ENCODE results near the gene BBS2.

The BBS2 gene

GRCh38 chr16:56519459-56520250 lies at the start of gene BBS2:
Gene BBS2, minus strand, starts transcription at chr16:56520024. Its CDS starts 162 bp downstream, at chr16:56519862.
- Histone ChIP-seq H3K27me3 (ENCODE audit: control insufficient read depth, insufficient read depth, low read length) (no peaks in the 10 kb centered on the region), H3K27ac (ENCODE audit: low read depth, low read length) (peak within 1 kb of the TSS; percentile 89), H3K9me3 (ENCODE audit: control insufficient read depth, insufficient read depth, low read length) (no peaks in the 10 kb centered on the region)

GRCh38 chr16:56564793-56565477 lies 45.1 kb upstream of the BBS2 start, which contains the start of gene MT4:
Gene MT4, plus strand, starts transcription at chr16:56565073. Its CDS starts 56 bp downstream, at chr16:56565129.
- no peak within 1 kb of the TSS for H3K4me3 ChIP-seq (ENCODE audit: low read depth, low read length)
- H3K9ac ChIP-seq (ENCODE audit: low read depth, low read length): no peak within 1 kb of the TSS
- H3K27me3 ChIP-seq (ENCODE audit: control insufficient read depth, insufficient read depth, low read length): 0 out of 2 replicates have a peak, but pooled peaks cover 2% of the 10 kb centered on the region
- H3K36me3 ChIP-seq (ENCODE audit: control insufficient read depth, insufficient read depth, low read length): no peaks in the 10 kb centered on the region
- no peaks in the 10 kb centered on the region for H3K9me3 ChIP-seq (ENCODE audit: control insufficient read depth, insufficient read depth, low read length)
- H3K4me1 ChIP-seq (ENCODE audit: control insufficient read depth, insufficient read depth, low read length): no peaks in the 10 kb centered on the region
- no peak within 1 kb of the TSS for H3K27ac ChIP-seq (ENCODE audit: low read depth, low read length)

More at GRCh38 chr16:56519459-56520250, at the start of gene BBS2:
- Histone ChIP-seq H3K4me1 (ENCODE audit: control insufficient read depth, insufficient read depth, low read length) (peaks cover 4% of the 10 kb centered on the region; the same call in 1 of the 2 replicates), H3K4me3 (ENCODE audit: low read depth, low read length) (peak within 1 kb of the TSS; percentile 97), H3K36me3 (ENCODE audit: control insufficient read depth, insufficient read depth, low read length) (no peaks in the 10 kb centered on the region), H3K9ac (ENCODE audit: low read depth, low read length) (peak within 1 kb of the TSS; percentile 71)

DNA sequence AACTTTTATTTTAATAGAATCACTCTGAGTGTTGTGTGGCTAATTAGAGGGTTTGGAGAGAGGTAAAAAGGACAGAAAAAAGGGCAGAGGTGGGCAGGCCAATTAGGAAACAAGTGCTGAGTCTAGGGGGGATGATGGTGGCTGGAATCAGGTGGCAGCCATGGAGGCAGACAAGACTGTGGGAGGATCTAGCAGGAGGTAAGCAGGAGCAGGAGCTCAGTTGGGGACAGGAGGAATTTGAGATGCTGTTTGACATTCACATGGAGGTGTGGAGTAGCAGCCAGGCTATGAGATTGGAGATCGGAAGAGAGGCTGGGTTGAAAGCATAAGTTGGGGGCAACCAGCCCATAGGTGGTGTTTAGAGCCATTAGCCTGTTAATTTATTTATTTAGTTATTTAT lies 41.3 kb upstream of the BBS2 start:
- Histone ChIP-seq H3K27me3 (ENCODE audit: control insufficient read depth, insufficient read depth, low read length) (no peaks in the 10 kb centered on the region), H3K9me3 (ENCODE audit: control insufficient read depth, insufficient read depth, low read length) (no peaks in the 10 kb centered on the region), H3K4me3 (ENCODE audit: low read depth, low read length) (no peak overlapping the region), H3K4me1 (ENCODE audit: control insufficient read depth, insufficient read depth, low read length) (no peaks in the 10 kb centered on the region), H3K27ac (ENCODE audit: low read depth, low read length) (no peak overlapping the region), H3K9ac (ENCODE audit: low read depth, low read length) (no peak overlapping the region), H3K36me3 (ENCODE audit: control insufficient read depth, insufficient read depth, low read length) (no peaks in the 10 kb centered on the region)

DNA sequence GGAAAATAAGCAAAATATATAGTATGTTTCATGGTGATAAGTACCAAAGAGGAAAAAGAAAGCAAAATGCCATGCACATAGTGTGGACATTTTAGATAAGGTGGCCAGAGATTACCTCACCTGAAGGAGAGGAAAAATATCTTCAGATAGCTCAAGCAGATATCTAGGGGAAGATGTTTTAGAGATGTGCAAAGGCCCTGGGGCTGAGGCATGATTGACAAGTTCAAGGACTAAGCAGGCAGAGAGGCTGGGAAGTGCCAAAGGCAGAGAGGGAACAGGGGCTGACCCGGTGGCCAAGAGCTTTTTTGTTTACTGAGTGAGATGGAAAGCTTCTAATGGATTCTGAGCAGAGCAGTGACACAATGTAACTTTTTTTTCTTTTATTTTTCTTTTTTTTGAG lies 40.6 kb upstream of the BBS2 start:
- Histone ChIP-seq H3K27ac (ENCODE audit: low read depth, low read length) (no peak overlapping the region), H3K4me1 (ENCODE audit: control insufficient read depth, insufficient read depth, low read length) (no peaks in the 10 kb centered on the region), H3K9ac (ENCODE audit: low read depth, low read length) (no peak overlapping the region), H3K27me3 (ENCODE audit: control insufficient read depth, insufficient read depth, low read length) (no peaks in the 10 kb centered on the region), H3K36me3 (ENCODE audit: control insufficient read depth, insufficient read depth, low read length) (no peaks in the 10 kb centered on the region), H3K9me3 (ENCODE audit: control insufficient read depth, insufficient read depth, low read length) (no peaks in the 10 kb centered on the region), H3K4me3 (ENCODE audit: low read depth, low read length) (no peak overlapping the region)

DNA sequence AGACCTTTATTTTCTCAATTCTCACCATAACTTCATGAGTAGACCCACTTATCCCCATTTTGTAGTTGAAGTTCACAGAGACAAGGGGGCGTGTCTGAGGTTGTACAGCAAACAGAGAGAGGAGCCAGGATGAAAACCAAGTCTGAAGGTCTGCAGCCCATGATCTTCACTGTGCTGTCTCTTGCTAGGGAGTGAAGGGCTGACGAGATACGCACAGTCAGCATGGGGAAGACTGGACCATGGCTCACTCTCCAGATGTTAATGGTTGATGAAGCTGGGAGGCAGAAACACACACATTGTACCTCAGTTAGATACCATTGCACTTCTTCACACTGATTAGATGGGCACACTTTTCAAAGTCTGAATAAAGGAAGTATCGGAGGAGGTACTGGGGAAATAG lies 39.3 kb upstream of the BBS2 start:
- Histone ChIP-seq H3K27ac (ENCODE audit: low read depth, low read length) (no peak overlapping the region), H3K27me3 (ENCODE audit: control insufficient read depth, insufficient read depth, low read length) (no peaks in the 10 kb centered on the region), H3K4me1 (ENCODE audit: control insufficient read depth, insufficient read depth, low read length) (no peaks in the 10 kb centered on the region), H3K4me3 (ENCODE audit: low read depth, low read length) (no peak overlapping the region), H3K9me3 (ENCODE audit: control insufficient read depth, insufficient read depth, low read length) (no peaks in the 10 kb centered on the region), H3K36me3 (ENCODE audit: control insufficient read depth, insufficient read depth, low read length) (no peaks in the 10 kb centered on the region), H3K9ac (ENCODE audit: low read depth, low read length) (no peak overlapping the region)

DNA sequence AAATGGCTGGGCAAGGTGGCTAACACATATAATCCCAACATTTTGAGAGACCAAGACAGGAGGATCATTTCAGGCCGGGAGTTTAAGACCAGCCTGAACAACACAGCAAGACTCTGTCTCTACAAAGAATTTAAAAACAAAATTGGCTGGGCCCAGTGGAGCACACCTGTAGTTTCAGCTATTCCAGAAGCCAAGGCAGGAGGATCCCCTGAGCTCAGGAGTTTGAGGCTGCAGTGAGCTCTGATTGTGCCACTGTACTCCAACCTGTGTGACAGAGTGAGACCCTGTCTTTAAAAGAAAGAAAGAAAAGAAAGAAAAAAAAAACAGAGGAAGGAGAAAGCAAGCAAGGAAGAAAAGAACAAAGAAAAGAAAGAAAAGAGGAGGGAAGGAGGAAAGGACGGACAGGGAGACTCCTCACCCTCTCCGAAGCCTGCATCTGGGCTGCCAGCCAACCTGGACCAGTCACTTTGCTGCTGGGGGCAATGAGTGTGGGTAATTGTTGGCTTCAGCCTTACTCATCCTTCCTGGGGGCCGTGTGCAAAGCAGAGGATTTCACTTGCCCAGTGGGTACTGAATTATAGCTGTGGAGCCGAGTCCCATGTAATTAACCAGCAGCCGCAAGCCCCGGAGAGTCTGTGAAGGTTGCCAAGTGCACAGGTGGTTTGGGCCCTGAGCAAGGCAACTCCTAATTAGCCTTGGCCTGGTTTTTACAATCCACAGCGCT lies 38.4 kb upstream of the BBS2 start:
- no peaks in the 10 kb centered on the region for H3K4me1 ChIP-seq (ENCODE audit: control insufficient read depth, insufficient read depth, low read length)
- H3K9me3 ChIP-seq (ENCODE audit: control insufficient read depth, insufficient read depth, low read length): no peaks in the 10 kb centered on the region
- H3K36me3 ChIP-seq (ENCODE audit: control insufficient read depth, insufficient read depth, low read length): no peaks in the 10 kb centered on the region
- no peak overlapping the region for H3K27ac ChIP-seq (ENCODE audit: low read depth, low read length)
- H3K9ac ChIP-seq (ENCODE audit: low read depth, low read length): no peak overlapping the region
- no peak overlapping the region for H3K4me3 ChIP-seq (ENCODE audit: low read depth, low read length)
- no peaks in the 10 kb centered on the region for H3K27me3 ChIP-seq (ENCODE audit: control insufficient read depth, insufficient read depth, low read length)

DNA sequence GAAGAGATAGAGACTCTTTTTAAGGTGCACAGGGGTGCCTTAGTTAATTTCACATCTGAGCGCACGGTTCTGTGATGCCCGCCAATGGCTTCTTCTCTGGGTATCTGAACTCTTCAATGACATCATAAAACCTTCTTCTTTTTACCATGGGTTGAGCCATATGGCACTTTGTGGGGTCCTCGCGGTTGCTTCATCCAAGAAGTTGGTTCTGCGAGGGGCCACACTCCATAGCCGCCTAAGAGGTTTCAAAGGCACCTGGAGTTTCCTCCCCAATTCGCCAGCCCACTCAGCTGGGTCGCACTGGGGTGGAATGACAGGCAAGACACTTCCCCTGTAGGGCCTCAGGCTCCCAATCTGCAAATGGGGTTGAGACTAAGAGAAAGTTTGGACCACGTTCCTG lies 34.6 kb upstream of the BBS2 start:
- no peak overlapping the region for H3K9ac ChIP-seq (ENCODE audit: low read depth, low read length)
- no peak overlapping the region for H3K4me3 ChIP-seq (ENCODE audit: low read depth, low read length)

GRCh38 chr16:56551796-56552738 lies 32.2 kb upstream of the BBS2 start:
- no peak overlapping the region for H3K9ac ChIP-seq (ENCODE audit: low read depth, low read length)
- no peak overlapping the region for H3K27ac ChIP-seq (ENCODE audit: low read depth, low read length)
- H3K4me1 ChIP-seq (ENCODE audit: control insufficient read depth, insufficient read depth, low read length): peaks cover 17% of the 10 kb centered on the region
- H3K4me3 ChIP-seq (ENCODE audit: low read depth, low read length): no peak overlapping the region
- H3K36me3 ChIP-seq (ENCODE audit: control insufficient read depth, insufficient read depth, low read length): no peaks in the 10 kb centered on the region
- H3K9me3 ChIP-seq (ENCODE audit: control insufficient read depth, insufficient read depth, low read length): no peaks in the 10 kb centered on the region
- no peaks in the 10 kb centered on the region for H3K27me3 ChIP-seq (ENCODE audit: control insufficient read depth, insufficient read depth, low read length)

More for the DNA sequence above, 34.6 kb upstream of the BBS2 start:
- Histone ChIP-seq H3K9me3 (ENCODE audit: control insufficient read depth, insufficient read depth, low read length) (no peaks in the 10 kb centered on the region), H3K27ac (ENCODE audit: low read depth, low read length) (no peak overlapping the region), H3K27me3 (ENCODE audit: control insufficient read depth, insufficient read depth, low read length) (no peaks in the 10 kb centered on the region), H3K36me3 (ENCODE audit: control insufficient read depth, insufficient read depth, low read length) (no peaks in the 10 kb centered on the region), H3K4me1 (ENCODE audit: control insufficient read depth, insufficient read depth, low read length) (no peaks in the 10 kb centered on the region)

- Histone ChIP-seq H3K9ac (ENCODE audit: low read depth, low read length) (no peak overlapping the region), H3K36me3 (ENCODE audit: control insufficient read depth, insufficient read depth, low read length) (no peaks in the 10 kb centered on the region), H3K27me3 (ENCODE audit: control insufficient read depth, insufficient read depth, low read length) (no peaks in the 10 kb centered on the region), H3K27ac (ENCODE audit: low read depth, low read length) (no peak overlapping the region), H3K4me1 (ENCODE audit: control insufficient read depth, insufficient read depth, low read length) (peaks cover 23% of the 10 kb centered on the region), H3K9me3 (ENCODE audit: control insufficient read depth, insufficient read depth, low read length) (no peaks in the 10 kb centered on the region), H3K4me3 (ENCODE audit: low read depth, low read length) (no peak overlapping the region)
Observed at GRCh38 chr16:56549744-56550385, 30.0 kb upstream of the BBS2 start.

- H3K4me1 ChIP-seq (ENCODE audit: control insufficient read depth, insufficient read depth, low read length): peaks cover 23% of the 10 kb centered on the region
Observed at GRCh38 chr16:56549161-56549560, 29.3 kb upstream of the BBS2 start.

More at GRCh38 chr16:56549161-56549560, 29.3 kb upstream of the BBS2 start:
- H3K27me3 ChIP-seq (ENCODE audit: control insufficient read depth, insufficient read depth, low read length): no peaks in the 10 kb centered on the region
- H3K9me3 ChIP-seq (ENCODE audit: control insufficient read depth, insufficient read depth, low read length): no peaks in the 10 kb centered on the region
- H3K4me3 ChIP-seq (ENCODE audit: low read depth, low read length): no peak overlapping the region
- H3K36me3 ChIP-seq (ENCODE audit: control insufficient read depth, insufficient read depth, low read length): no peaks in the 10 kb centered on the region
- H3K9ac ChIP-seq (ENCODE audit: low read depth, low read length): no peak overlapping the region
- no peak overlapping the region for H3K27ac ChIP-seq (ENCODE audit: low read depth, low read length)

All from HUES48 (cell line).